Brain microvascular endothelial cell (primary cell): Measurements from ENCODE around the gene CPE.

Experiments
- DNase-seq: peaks from one replicate; pipeline ENCODE4 v3.0.0-alpha.2; 2020
- H3K27ac ChIP-seq: fragments of 250-450 bp; sonication (Bioruptor Pico); 2 replicates; pipeline ENCODE4 v1.5.1; 2020; ENCODE audit warnings: mild to moderate bottlenecking, moderate library complexity
- H3K27me3 ChIP-seq: fragments of 250-450 bp; sonication (Bioruptor Pico); replicated peaks from 2 replicates; pipeline ENCODE4 v1.5.1; 2020; ENCODE audit warnings: mild to moderate bottlenecking
- H3K36me3 ChIP-seq: fragments of 250-450 bp; sonication (Bioruptor Pico); replicated peaks from 2 replicates; pipeline ENCODE4 v1.5.1; 2020; ENCODE audit warnings: mild to moderate bottlenecking
- H3K4me3 ChIP-seq: 2 replicates; pipeline ENCODE4 v1.5.1; 2011; ENCODE audit warnings: low read depth, mild to moderate bottlenecking, control low read depth, low read length, moderate library complexity
- in situ Hi-C: cut with HindIII; loops from 2 replicates; pipeline ENCODE4 v1.10.0; 2017; ENCODE audit warnings: low sequenced_read_pairs, low pct_ligation_motif_present
- TF ChIP-seq, protein P1 (sequence below): IDR thresholded peaks from 2 replicates; pipeline ENCODE4 v1.5.1; 2011; ENCODE audit warnings: low read depth, mild to moderate bottlenecking, moderate library complexity, low read length, control low read depth, inconsistent platforms; ENCODE audit errors: missing control alignments

CPE gene

GRCh38 chr4:165464813-165465381 lies 86.1 kb downstream of the CPE start:
- in situ Hi-C loops, result loop anchor here (25.0 kb wide), 1 partner anchor 328 kb away; no protein-coding TSS in a partner anchor
- Histone ChIP-seq H3K27ac (no peak overlapping the region), H3K27me3 (no peaks in the 10 kb centered on the region), H3K4me3 (no peak overlapping the region), H3K36me3 (no peaks in the 10 kb centered on the region)
- TF ChIP-seq, protein P1, sequence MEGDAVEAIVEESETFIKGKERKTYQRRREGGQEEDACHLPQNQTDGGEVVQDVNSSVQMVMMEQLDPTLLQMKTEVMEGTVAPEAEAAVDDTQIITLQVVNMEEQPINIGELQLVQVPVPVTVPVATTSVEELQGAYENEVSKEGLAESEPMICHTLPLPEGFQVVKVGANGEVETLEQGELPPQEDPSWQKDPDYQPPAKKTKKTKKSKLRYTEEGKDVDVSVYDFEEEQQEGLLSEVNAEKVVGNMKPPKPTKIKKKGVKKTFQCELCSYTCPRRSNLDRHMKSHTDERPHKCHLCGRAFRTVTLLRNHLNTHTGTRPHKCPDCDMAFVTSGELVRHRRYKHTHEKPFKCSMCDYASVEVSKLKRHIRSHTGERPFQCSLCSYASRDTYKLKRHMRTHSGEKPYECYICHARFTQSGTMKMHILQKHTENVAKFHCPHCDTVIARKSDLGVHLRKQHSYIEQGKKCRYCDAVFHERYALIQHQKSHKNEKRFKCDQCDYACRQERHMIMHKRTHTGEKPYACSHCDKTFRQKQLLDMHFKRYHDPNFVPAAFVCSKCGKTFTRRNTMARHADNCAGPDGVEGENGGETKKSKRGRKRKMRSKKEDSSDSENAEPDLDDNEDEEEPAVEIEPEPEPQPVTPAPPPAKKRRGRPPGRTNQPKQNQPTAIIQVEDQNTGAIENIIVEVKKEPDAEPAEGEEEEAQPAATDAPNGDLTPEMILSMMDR, result peak; percentile 74
- peak; percentile 25 for DNase-seq

DNA sequence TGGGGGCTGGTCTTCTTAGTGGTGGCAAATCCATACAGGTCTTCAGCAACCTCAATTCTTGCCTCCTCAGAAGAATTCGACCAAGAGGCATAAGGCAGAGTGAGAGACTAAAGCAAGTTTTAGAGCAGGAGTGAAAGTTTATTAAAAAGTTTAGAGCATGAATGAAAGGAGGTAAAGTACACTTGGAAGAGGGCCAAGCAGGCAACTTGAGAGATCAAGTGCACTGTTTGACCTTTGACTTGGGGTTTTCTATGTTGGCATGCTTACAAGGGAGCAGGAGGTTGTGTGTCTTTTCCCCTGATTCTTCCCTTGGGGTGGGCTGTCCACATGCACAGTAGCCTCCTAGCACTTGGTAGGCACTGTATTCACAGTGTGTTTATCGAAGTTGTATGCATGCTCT lies 91.2 kb downstream of the CPE start:
- in situ Hi-C loops, result loop anchor here (25.0 kb wide), 1 partner anchor 333 kb away; no protein-coding TSS in a partner anchor
- no peak overlapping the region for H3K27ac ChIP-seq
- no peaks in the 10 kb centered on the region for H3K36me3 ChIP-seq
- TF ChIP-seq, protein P1, result no peak
- no peak overlapping the region for H3K4me3 ChIP-seq
- DNase-seq, result no peak
- H3K27me3 ChIP-seq, result no peaks in the 10 kb centered on the region

DNA sequence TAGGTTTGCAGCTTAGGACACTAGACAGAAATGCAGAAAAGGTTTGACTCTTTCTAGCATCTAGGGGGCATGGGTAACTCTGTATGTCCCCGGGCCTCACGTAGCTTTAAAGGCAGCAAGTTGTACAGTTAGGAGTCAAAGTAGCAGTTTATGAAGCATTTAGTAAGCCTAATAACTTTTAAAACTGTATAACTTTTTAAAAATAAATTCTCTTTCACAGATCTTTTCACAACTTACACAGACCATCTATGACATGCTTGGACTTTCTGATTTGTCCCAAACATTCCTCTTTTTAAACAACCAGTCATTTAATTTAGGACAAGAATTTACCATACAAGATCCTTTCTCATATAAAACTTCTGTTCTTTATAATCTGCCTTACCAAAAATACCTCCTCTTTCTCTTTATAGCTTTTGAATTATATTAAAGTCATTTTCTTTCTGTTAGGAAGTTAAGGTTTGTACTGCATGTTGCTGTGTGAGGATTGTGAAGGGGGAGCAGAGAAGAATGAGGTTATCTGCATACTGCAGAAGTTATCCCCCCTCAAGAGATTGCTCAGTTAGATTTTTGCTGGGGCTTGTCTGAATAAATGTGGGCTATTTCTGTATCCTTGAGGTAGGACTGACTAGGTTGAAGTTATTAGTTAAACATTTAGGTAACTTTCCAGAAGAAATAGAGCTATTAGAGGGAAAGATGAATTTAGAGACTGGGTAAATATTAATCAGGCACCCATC lies 94.3 kb downstream of the CPE start:
- no peak for DNase-seq
- H3K27ac ChIP-seq, result no peak overlapping the region
- H3K27me3 ChIP-seq, result no peaks in the 10 kb centered on the region
- H3K4me3 ChIP-seq, result no peak overlapping the region
- TF ChIP-seq, protein P1, result no peak
- no peaks in the 10 kb centered on the region for H3K36me3 ChIP-seq
- in situ Hi-C loops, result loop anchor here (25.0 kb wide), 1 partner anchor 336 kb away; no protein-coding TSS in a partner anchor

DNA sequence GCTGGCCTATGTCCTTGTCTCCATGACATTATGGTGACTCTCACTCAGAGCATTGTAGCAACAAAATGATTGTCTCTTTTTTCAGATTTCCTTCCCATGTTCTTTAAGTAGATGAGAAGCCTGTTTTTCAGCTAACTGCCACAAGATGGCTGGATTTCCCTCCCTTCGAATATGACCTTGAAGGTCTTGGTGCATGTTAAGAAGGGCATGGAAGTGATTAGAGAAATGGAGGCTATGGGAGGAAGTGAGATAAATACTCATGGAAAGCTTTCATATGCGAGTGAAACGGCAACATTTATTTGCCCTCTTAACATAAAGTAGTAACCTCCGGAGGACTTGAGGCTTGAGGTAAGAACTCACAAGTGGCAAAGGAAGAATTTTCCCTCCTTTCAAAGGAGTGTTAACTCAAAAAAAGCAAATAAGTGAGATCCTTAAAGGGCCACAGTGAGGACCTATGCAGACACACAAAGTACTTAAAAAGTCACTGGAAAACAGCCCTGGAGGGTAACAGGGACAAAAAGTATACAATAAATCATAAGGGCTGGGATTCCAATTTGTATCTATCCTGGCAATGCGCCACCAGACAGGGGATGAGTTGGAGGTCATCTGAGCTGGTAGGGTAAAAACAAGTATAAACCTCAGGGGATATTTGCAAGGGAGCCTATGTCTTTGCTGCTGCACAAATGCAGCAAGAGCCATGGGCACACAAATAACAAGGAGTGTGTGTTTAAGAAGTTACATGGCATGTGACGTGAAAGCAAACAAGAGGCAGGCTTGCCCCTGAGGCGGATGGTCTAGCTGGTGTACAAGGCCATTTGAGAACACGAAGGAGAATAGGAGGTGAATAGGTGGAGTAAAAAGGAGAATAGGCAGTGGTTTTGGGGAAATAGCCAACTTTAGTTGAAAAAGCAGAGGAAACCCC lies 96.2 kb downstream of the CPE start:
- Histone ChIP-seq H3K4me3 (no peak overlapping the region), H3K27me3 (no peaks in the 10 kb centered on the region), H3K27ac (no peak overlapping the region), H3K36me3 (no peaks in the 10 kb centered on the region)
- no peak for DNase-seq
- TF ChIP-seq, protein P1, result no peak
- in situ Hi-C loops, result loop anchor here (25.0 kb wide), 1 partner anchor 338 kb away; no protein-coding TSS in a partner anchor

DNA sequence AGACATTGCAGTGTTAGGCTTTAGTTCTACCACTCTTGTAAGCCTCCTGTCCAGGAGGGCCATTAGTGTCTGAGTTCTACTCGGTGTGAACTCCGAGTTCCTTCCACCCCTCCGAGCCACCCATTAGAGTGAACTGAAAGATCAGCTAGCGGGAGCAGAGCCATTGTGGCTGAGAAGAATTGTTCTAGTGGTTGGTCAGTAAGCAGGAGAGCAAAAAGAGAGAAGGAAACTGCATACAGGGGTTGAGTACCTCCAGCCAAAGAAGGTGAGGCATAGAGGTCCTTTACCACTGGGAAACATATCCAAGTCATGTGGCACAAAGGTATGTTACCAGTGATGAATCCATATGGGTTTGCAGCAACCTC lies 96.9 kb downstream of the CPE start:
- Histone ChIP-seq H3K27ac (no peak overlapping the region), H3K36me3 (no peaks in the 10 kb centered on the region), H3K4me3 (no peak overlapping the region), H3K27me3 (no peaks in the 10 kb centered on the region)
- in situ Hi-C loops, result no loop called here
- TF ChIP-seq, protein P1, result no peak
- DNase-seq, result no peak
